HG02870 (cell line): ENCODE data around the gene UBE3A.
"Not testable (repeated sequence)": the region's sequence is repeated elsewhere in the genome, so short reads cannot be mapped to it uniquely, and the experiment has no call there.

ENCODE experiments used
- ATAC-seq: cut with Tn5 transposase; IDR thresholded peaks from one replicate; pipeline ENCODE4 v1.9.1; 2021; ENCODE audit warnings: mild to moderate bottlenecking, moderate library complexity; ENCODE audit not compliant: unreplicated experiment

The UBE3A gene

GRCh38 chr15:25439369-25439836, 579 bp upstream of the UBE3A start:
- ATAC-seq, result no peak

GRCh38 chr15:25437777-25438600, 835 bp downstream of the UBE3A start:
- ATAC-seq, result peak; percentile 50

DNA sequence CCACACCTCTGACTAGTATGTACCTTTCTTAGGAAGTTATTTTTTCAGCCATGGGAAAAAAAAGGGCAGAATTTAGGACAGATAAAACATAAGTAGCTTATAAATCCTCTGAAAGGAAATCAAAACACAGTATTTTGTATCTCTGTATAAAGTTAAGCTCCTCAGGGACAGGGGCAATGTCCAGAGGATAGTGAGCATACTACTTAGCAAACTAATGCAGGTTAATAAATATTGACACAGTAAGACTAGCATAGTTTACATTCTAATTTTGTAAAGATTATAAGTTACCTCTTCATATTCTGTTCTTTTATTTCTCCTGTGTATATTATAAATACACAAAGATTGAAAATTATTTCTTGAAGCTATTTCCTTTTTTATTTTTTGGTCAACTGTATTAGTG, 2.1 kb downstream of the UBE3A start:
- no peak for ATAC-seq

- no peak for ATAC-seq
Measured at GRCh38 chr15:25435474-25436243, 3.2 kb downstream of the UBE3A start.

DNA sequence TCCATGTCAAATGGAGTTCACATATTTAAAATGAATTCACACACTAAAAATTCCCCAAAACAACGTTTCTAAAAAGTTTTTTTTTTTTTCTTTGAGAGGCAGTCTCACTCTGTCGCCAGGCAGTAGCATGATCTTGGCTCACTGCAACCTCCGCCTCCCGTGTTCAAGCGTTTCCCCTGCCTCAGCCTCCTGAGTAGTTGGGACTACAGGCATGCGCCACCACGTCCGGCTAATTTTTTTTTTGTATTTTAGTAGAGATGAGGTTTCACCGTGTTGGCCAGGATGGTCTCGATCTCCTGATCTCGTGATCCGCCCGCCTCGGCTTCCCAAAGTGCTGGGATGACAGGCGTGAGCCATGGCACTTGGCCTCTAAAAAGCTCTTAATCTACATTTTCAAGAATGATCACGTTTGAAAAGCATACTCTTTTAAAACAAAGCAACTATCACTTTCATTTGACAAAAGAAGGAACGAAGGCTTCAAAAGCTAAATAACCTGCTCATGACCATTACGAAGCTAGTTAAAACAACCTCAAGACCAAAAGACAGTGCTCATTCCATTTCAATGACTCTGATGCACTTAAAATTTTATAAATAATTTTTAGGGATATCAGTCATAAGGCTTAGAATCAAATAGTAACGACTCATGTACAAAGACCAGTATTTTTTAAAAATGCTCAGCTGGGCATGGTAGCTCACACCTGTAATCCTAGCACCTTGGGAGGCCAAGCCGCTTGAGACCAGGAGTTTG, 5.5 kb downstream of the UBE3A start:
- ATAC-seq, result no peak

- no peak for ATAC-seq
Measured at GRCh38 chr15:25431836-25432561, 6.8 kb downstream of the UBE3A start.

DNA sequence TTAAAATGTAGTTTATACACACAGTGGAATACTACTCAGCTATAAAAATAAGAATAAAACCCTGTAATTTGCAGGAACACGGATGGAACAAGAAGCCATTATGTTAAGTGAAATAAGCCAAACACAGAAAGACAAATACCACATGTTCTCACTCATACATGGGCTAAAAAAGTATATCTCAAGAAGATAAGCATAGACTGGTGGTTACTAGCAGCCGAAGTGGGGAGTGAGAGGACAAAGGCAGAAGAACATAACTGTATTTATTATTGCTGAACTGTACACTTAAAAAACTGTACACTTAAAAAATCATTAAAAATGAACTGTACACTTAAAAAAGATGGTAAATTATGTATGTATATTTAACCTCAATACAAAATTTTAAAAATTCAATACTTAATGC, 11.0 kb downstream of the UBE3A start:
- no peak for ATAC-seq

DNA sequence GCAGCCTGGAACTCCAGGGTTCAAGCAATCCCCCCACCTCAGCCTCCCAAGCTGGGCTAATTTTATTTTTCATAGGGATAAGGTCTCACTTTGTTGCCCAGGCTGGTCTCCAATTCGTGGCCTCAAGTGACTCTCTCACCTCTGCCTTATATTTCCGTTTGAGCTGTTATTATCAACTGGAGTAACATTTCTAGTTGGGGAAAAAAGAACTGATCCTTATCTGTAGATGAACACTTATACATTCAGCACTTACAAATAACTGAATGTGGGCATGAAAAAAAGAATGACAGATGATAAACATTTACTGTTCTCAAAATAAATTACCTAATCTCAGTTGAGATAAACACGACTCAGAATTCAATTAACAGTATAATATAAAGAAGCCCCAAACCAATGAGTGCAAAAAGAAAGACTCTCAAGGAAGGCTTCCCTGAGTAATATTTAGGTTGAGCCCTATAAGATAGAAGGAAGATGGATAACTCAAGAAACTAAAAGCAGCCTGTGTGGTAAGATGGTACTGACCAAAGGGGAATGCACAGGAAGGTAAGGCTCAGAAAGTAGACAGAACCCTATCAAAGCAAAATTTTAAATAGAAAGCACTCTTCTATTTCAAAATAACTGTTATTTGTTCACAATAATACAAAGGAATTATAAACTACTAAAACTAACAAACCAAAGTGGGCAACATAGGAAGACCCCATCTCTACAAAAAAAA, 11.8 kb downstream of the UBE3A start:
- ATAC-seq, result no peak

DNA sequence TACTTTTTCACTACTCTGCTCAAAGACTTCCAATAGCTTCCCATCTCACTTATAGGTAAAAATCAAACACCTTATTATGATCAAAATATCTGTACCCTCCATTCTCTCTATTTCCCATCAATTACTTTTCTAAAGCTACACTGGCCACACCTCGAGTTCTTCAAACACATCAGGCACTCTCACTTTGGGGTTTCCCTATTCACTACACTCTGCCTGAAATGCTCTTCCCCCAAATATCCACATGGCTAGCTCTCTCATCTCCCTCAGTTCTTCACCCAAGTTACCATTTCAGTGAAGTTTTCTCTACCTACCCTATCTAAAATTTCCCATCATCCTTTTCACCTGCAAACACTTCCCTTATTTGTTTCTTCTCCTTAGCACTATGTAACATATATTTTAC, 14.8 kb downstream of the UBE3A start:
- no peak for ATAC-seq

- ATAC-seq, result no peak
Measured at GRCh38 chr15:25422021-25422420, 16.8 kb downstream of the UBE3A start.

GRCh38 chr15:25418202-25418601, 20.6 kb downstream of the UBE3A start:
- no peak for ATAC-seq

GRCh38 chr15:25417604-25418003, 21.2 kb downstream of the UBE3A start:
- ATAC-seq, result no peak

DNA sequence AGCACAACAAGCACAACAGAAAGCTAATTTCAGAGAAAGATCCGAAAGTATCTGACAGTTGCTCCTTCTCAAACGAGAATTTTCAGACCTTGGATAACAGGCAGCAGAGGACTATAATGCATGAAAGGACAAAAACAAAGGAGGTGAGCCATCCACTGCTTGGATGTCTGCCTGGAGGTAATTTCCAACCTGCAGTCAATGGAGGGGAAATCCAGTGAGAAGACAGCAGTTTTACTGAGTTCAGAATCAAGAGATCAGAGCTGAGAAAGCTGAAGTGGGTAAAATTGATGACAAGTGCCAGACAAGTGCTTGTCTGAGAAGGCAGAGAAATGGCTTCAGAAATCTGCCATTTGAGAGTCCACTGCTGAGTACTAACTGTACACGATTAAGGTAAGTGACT, 22.1 kb downstream of the UBE3A start:
- no peak for ATAC-seq

DNA sequence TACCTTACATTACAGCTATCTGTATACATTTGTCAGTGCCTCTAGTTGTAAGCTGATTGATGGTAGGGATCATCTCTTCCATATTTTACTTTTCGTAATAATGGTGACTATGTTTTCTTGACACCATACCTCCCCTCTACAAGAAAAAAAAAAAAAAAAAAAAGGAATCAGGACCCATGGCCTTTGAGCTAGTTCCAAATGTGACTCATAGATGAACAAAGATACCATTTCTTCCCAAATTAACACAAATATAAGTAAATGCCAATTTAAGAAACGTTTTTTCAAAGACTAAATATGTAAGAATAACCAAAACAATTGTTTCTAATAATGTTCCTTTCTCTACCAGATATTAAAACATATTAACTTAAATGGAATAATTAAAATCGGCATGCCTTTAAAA, 23.1 kb downstream of the UBE3A start:
- ATAC-seq, result no peak

GRCh38 chr15:25415217-25415616, 23.6 kb downstream of the UBE3A start:
- ATAC-seq, result no peak

GRCh38 chr15:25410649-25411048, 28.2 kb downstream of the UBE3A start:
- ATAC-seq, result no peak

- ATAC-seq, result not testable (repeated sequence)
Measured at GRCh38 chr15:25409731-25410130, 29.1 kb downstream of the UBE3A start.

GRCh38 chr15:25408929-25409328, 29.9 kb downstream of the UBE3A start:
- no peak for ATAC-seq

- ATAC-seq, result no peak
Measured at GRCh38 chr15:25408428-25408827, 30.4 kb downstream of the UBE3A start.

DNA sequence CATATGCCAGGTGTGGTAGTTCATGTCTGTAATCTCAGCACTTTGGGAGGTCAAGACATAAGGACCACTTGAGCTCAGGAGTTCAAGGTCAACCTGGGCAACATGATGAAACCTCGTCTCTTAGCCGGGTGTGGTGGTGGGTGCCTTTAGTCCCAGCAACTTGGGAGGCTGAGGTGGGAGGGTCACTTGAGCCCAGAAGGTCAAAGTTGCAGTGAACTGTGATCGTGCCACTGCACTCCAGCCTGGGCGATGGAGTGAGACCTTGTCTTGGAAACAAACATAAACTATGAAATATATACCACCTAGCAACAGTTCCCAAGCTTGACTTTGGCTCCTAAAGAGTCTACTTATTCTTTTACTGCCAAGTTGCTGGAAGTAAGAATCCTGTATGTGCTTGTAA, 30.9 kb downstream of the UBE3A start:
- ATAC-seq, result no peak
